Germinal center (tissue), 1 donor: ENCODE measurements around the gene PTPN9.
"Not testable (repeated sequence)": the region's sequence is repeated elsewhere in the genome, so short reads cannot be mapped to it uniquely, and the experiment has no call there.

Experiments used
- DNase-seq: peaks from one replicate; pipeline ENCODE4 v3.0.0; 2012; ENCODE audit warnings: mixed read lengths, low spot score

PTPN9 gene

GRCh38 chr15:75530169-75530568 lies 48.9 kb downstream of the PTPN9 start:
- no peak for DNase-seq

- not testable (repeated sequence) for DNase-seq
Observed at GRCh38 chr15:75525756-75526155, 53.4 kb downstream of the PTPN9 start.

GRCh38 chr15:75523011-75523410 lies 56.1 kb downstream of the PTPN9 start:
- DNase-seq = no peak

DNA sequence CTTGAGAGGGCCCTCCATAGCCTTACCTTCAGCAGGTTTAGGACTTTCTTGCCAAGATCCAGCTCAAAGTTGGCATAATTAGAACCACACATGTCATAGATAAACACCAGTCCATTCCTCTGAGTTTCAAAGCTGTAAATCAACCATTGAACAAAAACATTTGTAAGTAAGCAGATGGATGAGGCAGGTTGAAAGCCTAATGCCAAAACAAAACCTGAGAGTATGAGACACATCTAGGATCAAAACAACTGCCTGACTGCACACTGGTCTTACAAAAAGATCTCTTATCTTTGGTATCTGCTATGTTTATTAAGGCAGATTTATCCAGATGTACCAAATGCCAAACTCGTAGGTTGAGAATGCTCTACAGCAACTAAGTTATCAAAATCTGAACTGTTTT lies 61.9 kb downstream of the PTPN9 start:
- no peak for DNase-seq

GRCh38 chr15:75508840-75509532 lies 70.1 kb downstream of the PTPN9 start:
- no peak for DNase-seq

GRCh38 chr15:75502360-75502759 lies 76.8 kb downstream of the PTPN9 start:
- no peak for DNase-seq

DNA sequence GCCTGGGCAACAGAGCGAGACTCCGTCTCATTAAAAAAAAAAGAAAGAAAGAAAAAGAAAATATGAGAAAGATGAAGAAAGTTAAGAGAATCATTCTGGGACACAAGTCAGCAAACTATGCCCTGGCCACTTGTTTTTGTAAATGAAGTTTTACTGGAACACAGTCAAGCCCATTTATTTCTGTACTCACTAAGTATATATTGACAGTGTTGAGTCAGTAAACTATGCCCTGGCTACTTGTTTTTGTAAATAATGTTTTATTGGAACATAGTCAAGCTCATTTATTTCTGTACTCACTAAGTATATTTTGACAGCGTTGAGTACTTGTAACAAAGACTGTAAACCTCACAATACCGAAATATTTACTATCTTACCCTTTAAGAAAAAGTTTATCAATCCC lies 85.4 kb downstream of the PTPN9 start:
- no peak for DNase-seq

GRCh38 chr15:75483961-75484360 lies 95.2 kb downstream of the PTPN9 start:
- no peak for DNase-seq

GRCh38 chr15:75483556-75483955 lies 95.6 kb downstream of the PTPN9 start:
- DNase-seq = not testable (repeated sequence)

- DNase-seq = no peak
Observed at GRCh38 chr15:75483106-75483505, 96.0 kb downstream of the PTPN9 start.

DNA sequence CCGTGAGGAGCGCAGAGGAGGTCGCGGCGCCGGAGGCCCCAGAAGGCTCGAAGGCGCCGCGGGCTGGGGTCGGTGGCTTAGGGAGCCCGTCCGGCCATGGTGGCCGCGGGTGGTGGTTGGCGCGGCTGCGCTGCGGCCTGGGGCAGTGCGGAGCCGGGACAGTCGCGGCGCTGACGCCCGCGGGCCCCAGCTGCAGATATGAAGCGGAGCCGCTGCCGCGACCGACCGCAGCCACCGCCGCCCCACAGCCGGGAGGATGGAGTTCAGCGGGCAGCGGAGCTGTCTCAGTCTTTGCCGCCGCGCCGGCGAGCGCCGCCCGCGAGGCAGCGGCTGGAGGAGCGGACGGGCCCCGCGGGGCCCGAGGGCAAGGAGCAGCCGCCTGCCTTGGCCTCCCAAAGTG lies 98.7 kb downstream of the PTPN9 start:
- DNase-seq = not testable (repeated sequence)

- DNase-seq = no peak
Observed at GRCh38 chr15:75479670-75480069, 99.4 kb downstream of the PTPN9 start.

DNA sequence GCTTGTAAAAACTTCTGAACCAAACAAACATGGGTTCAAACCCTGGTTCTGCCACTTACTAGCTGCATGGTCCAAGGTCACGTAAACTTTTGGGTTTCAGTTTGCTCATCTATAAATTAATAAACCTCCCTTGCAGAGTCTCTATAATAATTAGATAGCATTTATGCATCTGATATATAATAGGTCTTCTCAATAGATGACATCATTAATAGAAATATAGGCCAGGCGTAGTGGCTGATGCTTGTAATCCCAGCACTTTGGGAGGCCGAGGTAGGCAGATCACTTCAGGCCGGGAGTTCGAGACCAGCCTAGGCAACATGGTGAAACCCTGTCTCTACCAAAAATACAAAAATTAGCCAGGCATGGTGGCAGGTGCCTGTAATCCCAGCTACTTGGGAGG lies 102.0 kb downstream of the PTPN9 start:
- DNase-seq = not testable (repeated sequence)

DNA sequence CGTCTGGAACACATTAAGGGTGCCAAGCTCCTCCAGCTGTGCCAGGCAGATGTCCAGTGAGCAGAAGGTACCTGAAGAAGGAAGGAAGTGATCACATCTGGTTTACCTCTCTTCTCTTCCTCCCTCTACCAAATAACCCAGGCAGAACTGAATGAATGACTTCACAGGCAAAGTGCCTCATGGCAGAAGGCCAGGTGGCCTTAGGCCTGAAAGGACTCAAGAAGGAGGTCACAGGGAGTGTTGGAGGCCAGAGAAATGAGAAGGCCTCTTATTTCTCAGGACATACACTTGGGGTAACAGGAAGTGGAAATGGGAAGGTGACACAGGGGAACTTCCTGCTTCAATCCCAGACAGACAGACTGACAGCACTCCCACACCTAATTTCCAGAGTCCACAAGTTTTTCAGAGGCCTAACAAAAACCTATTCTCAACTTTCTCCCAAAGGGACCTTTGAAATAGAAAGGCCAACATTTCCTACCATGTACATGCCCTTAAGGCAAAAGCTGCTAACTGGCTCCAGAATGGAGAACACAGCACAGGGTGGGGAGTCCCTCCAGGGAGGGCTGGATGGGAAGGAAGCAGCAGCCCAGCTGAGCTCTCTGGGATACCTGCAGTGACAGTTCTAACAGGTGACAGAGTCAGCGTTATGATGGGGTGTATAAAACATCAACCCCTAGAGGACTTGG lies 110.1 kb downstream of the PTPN9 start:
- no peak for DNase-seq

- no peak for DNase-seq
Observed at GRCh38 chr15:75460646-75461045, 118.5 kb downstream of the PTPN9 start.

DNA sequence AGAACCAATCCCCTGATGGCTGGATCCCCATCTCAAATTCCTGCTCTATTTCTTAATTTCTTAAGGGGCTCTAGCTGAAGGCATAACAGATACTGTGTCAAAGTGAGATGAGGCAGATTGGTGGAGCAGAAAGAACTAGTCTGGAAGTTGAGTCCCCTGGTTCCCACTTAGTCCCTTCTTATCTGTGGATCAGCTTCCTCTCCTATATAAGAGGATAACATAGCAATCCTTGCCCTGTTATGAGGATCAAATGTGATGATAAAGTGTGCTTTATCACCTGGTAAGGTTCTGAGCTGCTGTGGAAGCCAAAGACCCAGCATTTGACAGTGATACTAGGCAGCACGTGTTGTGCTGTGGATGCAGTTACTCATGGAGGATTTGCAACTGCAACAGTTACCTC lies 119.5 kb downstream of the PTPN9 start:
- DNase-seq = no peak

- no peak for DNase-seq
Observed at GRCh38 chr15:75456710-75457109, 122.4 kb downstream of the PTPN9 start.

DNA sequence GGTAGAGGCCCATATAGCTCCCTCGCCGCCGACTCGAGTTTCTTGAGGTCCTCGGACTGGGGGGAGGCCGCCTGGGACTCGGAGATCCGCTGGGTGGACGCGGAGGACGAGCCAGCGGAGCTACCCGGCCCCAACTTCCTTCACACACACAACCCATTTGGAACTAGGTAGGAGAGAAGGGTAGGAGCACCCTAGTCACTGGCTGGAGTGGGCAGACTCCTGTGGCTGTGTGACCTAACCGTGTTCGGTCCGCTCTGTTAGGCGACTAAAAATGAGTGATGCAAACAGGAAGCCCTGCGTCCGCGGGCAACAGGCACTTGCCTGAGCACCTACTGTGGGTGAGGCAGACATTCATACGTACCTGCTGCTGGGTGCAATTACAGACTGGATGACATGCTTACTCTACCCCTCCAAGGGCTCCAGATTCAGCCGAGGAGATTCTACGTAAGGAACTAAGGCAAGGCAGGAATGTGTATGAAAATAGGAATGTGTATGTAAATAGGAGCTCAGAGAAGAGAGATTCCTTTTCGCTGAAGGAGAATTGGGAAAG lies 123.1 kb downstream of the PTPN9 start:
- DNase-seq = no peak

DNA sequence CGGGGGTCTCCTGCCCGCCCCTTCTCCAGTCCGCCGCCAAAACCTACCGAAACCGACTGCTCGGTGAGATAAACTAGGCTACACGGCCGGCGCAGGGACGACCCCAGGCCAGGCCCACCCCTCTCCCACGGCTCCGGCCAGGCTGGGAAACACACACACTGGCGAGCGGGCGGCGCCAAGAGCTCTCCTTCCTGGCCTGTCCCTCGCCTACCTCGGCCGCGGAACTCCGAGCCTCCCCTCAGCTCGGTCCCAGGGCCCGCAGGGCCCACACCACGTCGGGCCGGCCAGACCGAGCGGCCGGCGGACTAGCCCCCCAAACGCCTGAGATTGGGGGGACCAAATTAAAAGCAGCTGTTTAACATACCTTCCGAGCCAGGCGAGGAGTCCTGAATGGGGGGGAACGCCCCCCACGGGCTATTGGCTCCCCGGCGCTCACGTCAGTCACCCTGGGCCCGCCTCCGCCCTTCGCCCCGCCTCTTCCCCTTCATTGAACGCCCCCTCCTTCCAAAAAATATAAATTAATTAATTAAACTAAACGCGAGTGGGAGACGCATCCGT lies 123.6 kb downstream of the PTPN9 start:
- peak; percentile 93 for DNase-seq

- DNase-seq = peak; percentile 65
Observed at GRCh38 chr15:75454471-75455378, 124.4 kb downstream of the PTPN9 start.

- peak; percentile 96 for DNase-seq
Observed at GRCh38 chr15:75453703-75454470, 125.2 kb downstream of the PTPN9 start.
